WERI-Rb-1 (cell line): ENCODE data around the gene ATP5PD.

Experiments used
- DNase-seq: peaks from one replicate; pipeline ENCODE4 v3.0.0-alpha.2; 2020
- H3K27ac ChIP-seq: fragments of 250-450 bp; sonication (Bioruptor Pico); 2 replicates; pipeline ENCODE4 v1.5.1; 2020; ENCODE audit warnings: mild to moderate bottlenecking, moderate library complexity
- H3K27me3 ChIP-seq: fragments of 250-450 bp; sonication (Bioruptor Pico); 2 replicates; pipeline ENCODE4 v1.5.1; 2021; ENCODE audit warnings: mild to moderate bottlenecking, low read depth, moderate library complexity; ENCODE audit not compliant: insufficient read depth, severe bottlenecking
- H3K36me3 ChIP-seq: fragments of 250-450 bp; sonication (Bioruptor Pico); 2 replicates; pipeline ENCODE4 v1.5.1; 2020; ENCODE audit warnings: mild to moderate bottlenecking, moderate library complexity
- H3K4me3 ChIP-seq: 2 replicates; pipeline ENCODE4 v1.5.1; 2011; ENCODE audit warnings: low read depth, mild to moderate bottlenecking, control low read depth, low read length
- H3K9me3 ChIP-seq: fragments of 250-450 bp; sonication (Bioruptor Pico); 2 replicates; pipeline ENCODE4 v1.5.1; 2021; ENCODE audit warnings: mild to moderate bottlenecking, moderate library complexity; ENCODE audit not compliant: severe bottlenecking
- CTCF ChIP-seq: IDR thresholded peaks from 2 replicates; pipeline ENCODE4 v1.5.1; 2011; ENCODE audit warnings: low read depth, mild to moderate bottlenecking, control low read depth, inconsistent platforms, low read length

The ATP5PD gene

GRCh38 chr17:75065562-75066151 is 18.9 kb upstream of the ATP5PD start:
- no peak for DNase-seq
- H3K36me3 ChIP-seq: peaks cover 39% of the 10 kb centered on the region
- no peak overlapping the region for H3K27ac ChIP-seq
- no peak overlapping the region for H3K4me3 ChIP-seq
- H3K9me3 ChIP-seq: no peaks in the 10 kb centered on the region
- H3K27me3 ChIP-seq: no peaks in the 10 kb centered on the region
- TF ChIP-seq CTCF: no peak

GRCh38 chr17:75064867-75065561 is 18.2 kb upstream of the ATP5PD start:
- no peak for TF ChIP-seq CTCF
- no peaks in the 10 kb centered on the region for H3K27me3 ChIP-seq
- DNase-seq: no peak
- H3K4me3 ChIP-seq: no peak overlapping the region
- H3K36me3 ChIP-seq: peaks cover 39% of the 10 kb centered on the region
- no peak overlapping the region for H3K27ac ChIP-seq
- no peaks in the 10 kb centered on the region for H3K9me3 ChIP-seq

- H3K27ac ChIP-seq: no peak overlapping the region
- no peak for DNase-seq
- peaks cover 40% of the 10 kb centered on the region for H3K36me3 ChIP-seq
- no peaks in the 10 kb centered on the region for H3K9me3 ChIP-seq
- no peaks in the 10 kb centered on the region for H3K27me3 ChIP-seq
- no peak for TF ChIP-seq CTCF
- H3K4me3 ChIP-seq: no peak overlapping the region
Measured at GRCh38 chr17:75064460-75064859, 17.7 kb upstream of the ATP5PD start.

- Histone ChIP-seq H3K27ac (no peak overlapping the region), H3K27me3 (no peaks in the 10 kb centered on the region), H3K9me3 (no peaks in the 10 kb centered on the region), H3K36me3 (peaks cover 43% of the 10 kb centered on the region), H3K4me3 (no peak overlapping the region)
- TF ChIP-seq CTCF: no peak
- DNase-seq: no peak
Measured at GRCh38 chr17:75064040-75064439, 17.3 kb upstream of the ATP5PD start.

GRCh38 chr17:75063626-75064025 is 16.9 kb upstream of the ATP5PD start:
- H3K27me3 ChIP-seq: no peaks in the 10 kb centered on the region
- no peak for DNase-seq
- no peak for TF ChIP-seq CTCF
- peaks cover 43% of the 10 kb centered on the region for H3K36me3 ChIP-seq
- no peak overlapping the region for H3K27ac ChIP-seq
- no peak overlapping the region for H3K4me3 ChIP-seq
- no peaks in the 10 kb centered on the region for H3K9me3 ChIP-seq

- H3K36me3 ChIP-seq: peaks cover 45% of the 10 kb centered on the region
- H3K9me3 ChIP-seq: no peaks in the 10 kb centered on the region
- no peaks in the 10 kb centered on the region for H3K27me3 ChIP-seq
- no peak overlapping the region for H3K27ac ChIP-seq
- no peak for TF ChIP-seq CTCF
- H3K4me3 ChIP-seq: no peak overlapping the region
- no peak for DNase-seq
Measured at GRCh38 chr17:75063201-75063600, 16.4 kb upstream of the ATP5PD start.
